Measurements from ENCODE around the gene TRPC4AP.

GRCh38 chr20:35092524-35093266, at the start of gene TRPC4AP:
- TF ChIP-seq CTCF (IDR thresholded peaks at IDR 0.05) (peak; percentile 97 to 99 (median 99)), EP300 (IDR thresholded peaks at IDR 0.05) (peak; percentile 20 to 94)

All from tibial nerve (tissue), 4 donors.